Activated CD8-positive, alpha-beta memory T cell treated with anti-CD3 and anti-CD28 coated beads for 24 hours (primary cell): ENCODE measurements around the gene RC3H2.
"Not testable (repeated sequence)": the region's sequence is repeated elsewhere in the genome, so short reads cannot be mapped to it uniquely, and the experiment has no call there.

Experiments
- DNase-seq: peaks from one replicate; pipeline ENCODE4 v3.0.0-alpha.2; 2020

RC3H2 gene

GRCh38 chr9:122923947-122924346 lies 18.8 kb upstream of the RC3H2 start:
- DNase-seq: no peak

GRCh38 chr9:122922713-122923112 lies 17.6 kb upstream of the RC3H2 start:
- DNase-seq: no peak

GRCh38 chr9:122918310-122918709 lies 13.2 kb upstream of the RC3H2 start:
- no peak for DNase-seq

GRCh38 chr9:122912964-122913673 lies 8.0 kb upstream of the RC3H2 start, which contains the start of gene ZBTB6:
Gene ZBTB6 (minus strand): TSS chr9:122913323. CDS start chr9:122912072, 1,251 bp downstream.
- DNase-seq: peak; percentile 87

GRCh38 chr9:122912671-122912963 lies 7.5 kb upstream of the RC3H2 start:
- no peak for DNase-seq

- DNase-seq: not testable (repeated sequence)
These were observed 963 bp upstream of the RC3H2 start for GRCh38 chr9:122906122-122906521.

GRCh38 chr9:122904466-122904822 lies 715 bp downstream of the RC3H2 start:
- DNase-seq: no peak

GRCh38 chr9:122900791-122901190 lies 4.4 kb downstream of the RC3H2 start:
- no peak for DNase-seq

GRCh38 chr9:122897969-122898368 lies 7.2 kb downstream of the RC3H2 start:
- DNase-seq: no peak

- no peak for DNase-seq
These were observed 16.7 kb downstream of the RC3H2 start for GRCh38 chr9:122888480-122888879.

GRCh38 chr9:122883125-122883524 lies 22.0 kb downstream of the RC3H2 start:
- DNase-seq: no peak

GRCh38 chr9:122879443-122879842 lies 25.7 kb downstream of the RC3H2 start:
- no peak for DNase-seq

GRCh38 chr9:122875523-122875922 lies 29.6 kb downstream of the RC3H2 start:
- no peak for DNase-seq

- DNase-seq: not testable (repeated sequence)
These were observed 37.9 kb downstream of the RC3H2 start for GRCh38 chr9:122867276-122867675.

GRCh38 chr9:122866079-122866478 lies 39.1 kb downstream of the RC3H2 start:
- no peak for DNase-seq

- DNase-seq: no peak
These were observed 39.9 kb downstream of the RC3H2 start for GRCh38 chr9:122865300-122865699.

- no peak for DNase-seq
These were observed 41.8 kb downstream of the RC3H2 start for GRCh38 chr9:122863407-122863806.

- no peak for DNase-seq
These were observed 44.6 kb downstream of the RC3H2 start for GRCh38 chr9:122860319-122861142.

GRCh38 chr9:122857815-122858214 lies 47.3 kb downstream of the RC3H2 start:
- DNase-seq: no peak

- DNase-seq: not testable (repeated sequence)
These were observed 52.9 kb downstream of the RC3H2 start for GRCh38 chr9:122852085-122852786.

- DNase-seq: no peak
These were observed 56.8 kb downstream of the RC3H2 start for GRCh38 chr9:122848256-122848943.

GRCh38 chr9:122846371-122846940 lies 58.7 kb downstream of the RC3H2 start:
- DNase-seq: no peak

GRCh38 chr9:122845116-122845515 lies 60.0 kb downstream of the RC3H2 start:
- no peak for DNase-seq
